Caco-2 (cell line): ENCODE measurements around the gene ATP13A1. TPM values are rescaled to one million over a fixed set of nuclear protein-coding genes. Genes with fewer than 3 reads are reported as not detected.

Experiments
- BruUV-seq: library from RNA; stranded (reverse); fragments of 400-500 nt; replicated peaks from 2 replicates; lab custom pipeline; 2021; lab: Mats Ljungman, UMichigan
- CTCF ChIA-PET: fragments of 300-600 bp; sonication (Branson Sonifier 250); formaldehyde crosslinking; loops from one replicate; lab custom pipeline; 2022; ENCODE audit warnings: antibody characterized with exemption; lab: Charles Lee
- POLR2A ChIA-PET: fragments of 300-600 bp; sonication (Branson Sonifier 250); formaldehyde crosslinking; loops from one replicate; lab custom pipeline; 2022; ENCODE audit warnings: antibody characterized with exemption; lab: Charles Lee
- DNase-seq, 2 experiments: peaks; one replicate each; pipeline versions ENCODE4 v3.0.0 to v3.0.0-alpha.2; 2020 to 2022
- H3K27me3 ChIP-seq: replicated peaks from 2 replicates; pipeline ENCODE4 v1.6.0; 2011; ENCODE audit warnings: low read length; ENCODE audit not compliant: control insufficient read depth, insufficient read depth
- H3K36me3 ChIP-seq: 2 replicates; pipeline ENCODE4 v1.5.1; 2011; ENCODE audit warnings: low read length; ENCODE audit not compliant: control insufficient read depth, insufficient read depth
- H3K4me1 ChIP-seq: fragments of 250-450 bp; sonication (Bioruptor Pico); 2 replicates; pipeline ENCODE4 v1.5.1; 2020; ENCODE audit warnings: mild to moderate bottlenecking
- H3K4me3 ChIP-seq: 2 replicates; pipeline ENCODE4 v1.5.1; 2011; ENCODE audit warnings: low read depth, mild to moderate bottlenecking, control low read depth, low read length
- H3K9me3 ChIP-seq: fragments of 250-450 bp; sonication (Bioruptor Pico); 2 replicates; pipeline ENCODE4 v1.5.1; 2020; ENCODE audit warnings: mild to moderate bottlenecking, moderate library complexity
- H3K27ac Mint-ChIP-seq: one replicate; pipeline ENCODE4 v1.8.0; 2022; ENCODE audit warnings: mixed read lengths; ENCODE audit not compliant: unreplicated experiment
- H3K27me3 Mint-ChIP-seq: one replicate; pipeline ENCODE4 v1.8.0; 2022; ENCODE audit warnings: mixed read lengths; ENCODE audit not compliant: insufficient read depth, unreplicated experiment
- H3K36me3 Mint-ChIP-seq: one replicate; pipeline ENCODE4 v1.8.0; 2022; ENCODE audit warnings: mild to moderate bottlenecking, mixed read lengths; ENCODE audit not compliant: insufficient read depth, unreplicated experiment
- H3K4me1 Mint-ChIP-seq: one replicate; pipeline ENCODE4 v1.8.0; 2022; ENCODE audit warnings: low read depth, mixed read lengths; ENCODE audit not compliant: unreplicated experiment
- H3K4me3 Mint-ChIP-seq: one replicate; pipeline ENCODE4 v1.8.0; 2022; ENCODE audit warnings: mild to moderate bottlenecking, moderate library complexity, mixed read lengths; ENCODE audit not compliant: unreplicated experiment
- H3K9me3 Mint-ChIP-seq: one replicate; pipeline ENCODE4 v1.8.0; 2022; ENCODE audit warnings: mixed read lengths; ENCODE audit not compliant: unreplicated experiment
- CTCF ChIP-seq, 2 experiments: fragments of 200-600 bp in 1 of 2; IDR thresholded peaks; 1 replicate in 1 of 2; 2 replicates in 1 of 2; pipeline versions ENCODE4 v1.5.1 to v1.8.0; 2011 to 2022; ENCODE audit warnings: antibody characterized with exemption in 1 of 2, control low read depth in 1 of 2, inconsistent platforms in 1 of 2, low read depth in 1 of 2, low read length in 1 of 2, mild to moderate bottlenecking in 1 of 2, moderate library complexity in 1 of 2; ENCODE audit not compliant: insufficient read depth in 1 of 2, severe bottlenecking in 1 of 2, unreplicated experiment in 1 of 2
- intact Hi-C: fragments of 100-400 bp; cut with micrococcal nuclease; formaldehyde crosslinking; loops from one replicate; pipeline ENCODE4 v1.10.0; 2022; ENCODE audit not compliant: unreplicated experiment
- total RNA-seq: library from RNA; stranded (reverse); gene quantifications from 2 replicates; pipeline ENCODE4 v1.2.3, GENCODE V29; 2022

ATP13A1 gene
- total RNA-seq, 1 experiment from 2014 or later = 83.0 TPM

- H3K36me3 ChIP-seq = no peaks in the 10 kb centered on the region; the same call in none of the 2 replicates
- POLR2A ChIA-PET = no interaction called here
Observed at GRCh38 chr19:19649155-19649554, 14.3 kb downstream of the ATP13A1 start.

GRCh38 chr19:19647037-19647835, 16.2 kb downstream of the ATP13A1 start:
- Histone ChIP-seq H3K4me3 (no peak overlapping the region), H3K36me3 (no peaks in the 10 kb centered on the region; the same call in none of the 2 replicates), H3K27me3 (no peaks in the 10 kb centered on the region), H3K9me3 (no peaks in the 10 kb centered on the region), H3K4me1 (0 out of 2 replicates have a peak, but pooled peaks cover 3% of the 10 kb centered on the region)
- DNase-seq = no peak
- H3K4me3 Mint-ChIP-seq = no peak overlapping the region
- no peaks in the 10 kb centered on the region for H3K9me3 Mint-ChIP-seq
- no TSS peak for BruUV-seq
- intact Hi-C loops = no loop called here
- peaks cover 48% of the 10 kb centered on the region for H3K36me3 Mint-ChIP-seq
- CTCF ChIA-PET = no interaction called here
- no peaks in the 10 kb centered on the region for H3K27me3 Mint-ChIP-seq
- POLR2A ChIA-PET = no interaction called here
- no peak overlapping the region for H3K27ac Mint-ChIP-seq
- no peak for TF ChIP-seq CTCF (IDR thresholded peaks at IDR 0.05; ENCODE audit: insufficient read depth in 1 of 2, low read depth in 1 of 2, low read length in 1 of 2, severe bottlenecking in 1 of 2, unreplicated experiment in 1 of 2)
- peaks cover 6% of the 10 kb centered on the region for H3K4me1 Mint-ChIP-seq

More at GRCh38 chr19:19649155-19649554, 14.3 kb downstream of the ATP13A1 start:
- H3K27me3 Mint-ChIP-seq = no peaks in the 10 kb centered on the region
- H3K4me3 Mint-ChIP-seq = no peak overlapping the region
- H3K27me3 ChIP-seq = no peaks in the 10 kb centered on the region
- H3K9me3 ChIP-seq = no peaks in the 10 kb centered on the region
- peaks cover 41% of the 10 kb centered on the region for H3K36me3 Mint-ChIP-seq
- no peak for DNase-seq
- H3K9me3 Mint-ChIP-seq = no peaks in the 10 kb centered on the region
- CTCF ChIA-PET = no interaction called here
- no peaks in the 10 kb centered on the region for H3K4me1 Mint-ChIP-seq
- BruUV-seq = no TSS peak
- H3K27ac Mint-ChIP-seq = no peak overlapping the region
- H3K4me1 ChIP-seq = no peaks in the 10 kb centered on the region
- intact Hi-C loops = no loop called here
- H3K4me3 ChIP-seq = no peak overlapping the region
- no peak for TF ChIP-seq CTCF (IDR thresholded peaks at IDR 0.05; ENCODE audit: insufficient read depth in 1 of 2, low read depth in 1 of 2, low read length in 1 of 2, severe bottlenecking in 1 of 2, unreplicated experiment in 1 of 2)

DNA sequence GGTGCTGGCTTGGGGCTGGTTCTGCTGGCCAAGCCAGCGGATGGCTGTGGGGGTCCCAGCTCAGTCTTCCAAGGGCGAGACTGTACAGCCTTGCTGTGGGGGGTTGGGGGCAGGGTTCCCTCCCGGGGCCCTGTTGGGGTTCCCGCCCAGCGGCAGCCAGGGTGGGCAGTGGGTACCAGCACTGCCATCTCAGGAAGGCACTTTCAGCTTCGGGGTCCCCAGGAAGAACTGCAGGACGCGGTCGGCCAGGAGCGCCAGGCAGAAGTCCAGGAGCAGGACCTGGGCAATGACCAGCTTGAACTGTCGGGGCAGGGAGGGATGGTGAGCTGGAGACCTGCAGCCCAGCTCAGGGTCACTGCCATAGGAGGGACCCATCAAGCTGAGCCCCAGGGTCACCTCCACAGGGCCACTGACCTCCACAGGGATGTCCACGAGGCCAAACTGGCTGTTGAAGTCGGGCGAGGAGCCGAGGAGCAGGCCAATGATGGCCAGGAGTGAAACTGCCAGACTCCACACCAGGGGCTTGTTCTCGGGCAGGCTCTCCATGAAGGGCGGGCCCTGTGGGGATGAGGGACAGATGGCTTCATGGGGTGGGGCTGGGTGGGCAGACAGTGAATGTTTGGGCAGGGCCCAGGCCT, 18.1 kb downstream of the ATP13A1 start:
- H3K27me3 ChIP-seq = no peaks in the 10 kb centered on the region
- no peak for DNase-seq
- peaks cover 41% of the 10 kb centered on the region for H3K36me3 Mint-ChIP-seq
- no peak overlapping the region for H3K4me3 ChIP-seq
- H3K4me3 Mint-ChIP-seq = no peak overlapping the region
- H3K36me3 ChIP-seq = no peaks in the 10 kb centered on the region; the same call in 1 of the 2 replicates
- TF ChIP-seq CTCF (IDR thresholded peaks at IDR 0.05; ENCODE audit: insufficient read depth in 1 of 2, low read depth in 1 of 2, low read length in 1 of 2, severe bottlenecking in 1 of 2, unreplicated experiment in 1 of 2) = no peak
- no peaks in the 10 kb centered on the region for H3K27me3 Mint-ChIP-seq
- no TSS peak for BruUV-seq
- intact Hi-C loops = no loop called here
- H3K27ac Mint-ChIP-seq = no peak overlapping the region
- CTCF ChIA-PET = no interaction called here
- POLR2A ChIA-PET = no interaction called here
- H3K9me3 Mint-ChIP-seq = no peaks in the 10 kb centered on the region
- H3K4me1 Mint-ChIP-seq = peaks cover 7% of the 10 kb centered on the region
- H3K9me3 ChIP-seq = no peaks in the 10 kb centered on the region
- H3K4me1 ChIP-seq = 0 out of 2 replicates have a peak, but pooled peaks cover 3% of the 10 kb centered on the region
